ENCODE data around the gene RSBN1. TPM values are rescaled to one million over a fixed set of nuclear protein-coding genes. Genes with fewer than 3 reads are reported as not detected.

RSBN1 gene
- total RNA-seq, 1 experiment from 2014 or later, result 10.7 TPM

GRCh38 chr1:113800487-113800886 is 11.8 kb downstream of the RSBN1 start:
- CTCF ChIA-PET, result no interaction called here
- Histone ChIP-seq H3K4me3 (ENCODE audit: low read depth in 2 of 2, low read length in 2 of 2) (no peak overlapping the region), H3K9me3 (ENCODE audit: control insufficient read depth, insufficient read depth, low read depth, low read length) (no peaks in the 10 kb centered on the region), H3K4me1 (ENCODE audit: control insufficient read depth, insufficient read depth, low read length) (peaks cover 9% of the 10 kb centered on the region), H3K27ac (ENCODE audit: low read length) (no peak overlapping the region), H3K27me3 (ENCODE audit: control insufficient read depth, insufficient read depth, low read length) (no peaks in the 10 kb centered on the region), H3K36me3 (ENCODE audit: control insufficient read depth, insufficient read depth, low read length) (peaks cover 5% of the 10 kb centered on the region)
- no peak for TF ChIP-seq TCF7L2 (IDR thresholded peaks at IDR 0.05; ENCODE audit: low read depth, low read length)
- no peak for TF ChIP-seq POLR2AphosphoS5 (IDR thresholded peaks at IDR 0.05; ENCODE audit: low read depth, low read length)
- TF ChIP-seq, protein P1, sequence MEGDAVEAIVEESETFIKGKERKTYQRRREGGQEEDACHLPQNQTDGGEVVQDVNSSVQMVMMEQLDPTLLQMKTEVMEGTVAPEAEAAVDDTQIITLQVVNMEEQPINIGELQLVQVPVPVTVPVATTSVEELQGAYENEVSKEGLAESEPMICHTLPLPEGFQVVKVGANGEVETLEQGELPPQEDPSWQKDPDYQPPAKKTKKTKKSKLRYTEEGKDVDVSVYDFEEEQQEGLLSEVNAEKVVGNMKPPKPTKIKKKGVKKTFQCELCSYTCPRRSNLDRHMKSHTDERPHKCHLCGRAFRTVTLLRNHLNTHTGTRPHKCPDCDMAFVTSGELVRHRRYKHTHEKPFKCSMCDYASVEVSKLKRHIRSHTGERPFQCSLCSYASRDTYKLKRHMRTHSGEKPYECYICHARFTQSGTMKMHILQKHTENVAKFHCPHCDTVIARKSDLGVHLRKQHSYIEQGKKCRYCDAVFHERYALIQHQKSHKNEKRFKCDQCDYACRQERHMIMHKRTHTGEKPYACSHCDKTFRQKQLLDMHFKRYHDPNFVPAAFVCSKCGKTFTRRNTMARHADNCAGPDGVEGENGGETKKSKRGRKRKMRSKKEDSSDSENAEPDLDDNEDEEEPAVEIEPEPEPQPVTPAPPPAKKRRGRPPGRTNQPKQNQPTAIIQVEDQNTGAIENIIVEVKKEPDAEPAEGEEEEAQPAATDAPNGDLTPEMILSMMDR (IDR thresholded peaks at IDR 0.05), result no peak
- no peak for TF ChIP-seq SIN3A (IDR thresholded peaks at IDR 0.05; ENCODE audit: borderline replicate concordance, insufficient read depth, low read depth, low read length)
- TF ChIP-seq REST (IDR thresholded peaks at IDR 0.05; ENCODE audit: insufficient read depth in 1 of 2, low read depth in 2 of 2, low read length in 1 of 2), result no peak
- in situ Hi-C loops (cut with HindIII; ENCODE audit: low pct_unique_long_range_greater_than_20kb, low sequenced_read_pairs) (no loop called here), intact Hi-C loops (cut with micrococcal nuclease; ENCODE audit: unreplicated experiment) (no loop called here)
- no TSS peak for BruUV-seq (replicated peaks)
- POLR2A ChIA-PET, result no interaction called here
- DNase-seq (ENCODE audit: low read depth, low spot score), result no peak
- ATAC-seq, result no peak

DNA sequence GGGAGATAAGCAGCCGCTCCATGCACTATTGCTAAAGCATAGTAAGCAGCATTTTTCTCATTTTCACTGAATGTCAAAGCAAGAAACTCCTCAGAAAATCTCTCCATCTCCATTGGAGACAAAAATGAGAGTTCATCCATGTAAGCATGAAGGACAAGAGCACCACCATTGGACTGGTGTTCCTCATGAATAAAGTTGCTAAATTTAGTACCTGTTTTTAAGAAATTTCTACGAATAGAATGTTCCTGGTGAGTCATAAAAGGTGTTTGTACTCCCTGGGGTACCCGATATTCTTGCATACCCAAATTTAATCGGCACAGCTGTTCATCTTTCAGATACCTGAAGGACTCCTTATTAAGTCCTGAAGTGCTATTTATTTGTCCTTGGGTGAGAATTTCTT is 14.8 kb downstream of the RSBN1 start:
- H3K4me3 ChIP-seq (ENCODE audit: low read depth in 2 of 2, low read length in 2 of 2), result no peak overlapping the region
- H3K9me3 ChIP-seq (ENCODE audit: control insufficient read depth, insufficient read depth, low read depth, low read length), result no peaks in the 10 kb centered on the region
- H3K4me1 ChIP-seq (ENCODE audit: control insufficient read depth, insufficient read depth, low read length), result no peaks in the 10 kb centered on the region
- H3K27me3 ChIP-seq (ENCODE audit: control insufficient read depth, insufficient read depth, low read length), result no peaks in the 10 kb centered on the region
- intact Hi-C loops (cut with micrococcal nuclease; ENCODE audit: unreplicated experiment) (no loop called here), in situ Hi-C loops (cut with HindIII; ENCODE audit: low pct_unique_long_range_greater_than_20kb, low sequenced_read_pairs) (no loop called here)
- TF ChIP-seq REST (IDR thresholded peaks at IDR 0.05; ENCODE audit: insufficient read depth in 1 of 2, low read depth in 2 of 2, low read length in 1 of 2) (no peak), SIN3A (IDR thresholded peaks at IDR 0.05; ENCODE audit: borderline replicate concordance, insufficient read depth, low read depth, low read length) (no peak), TCF7L2 (IDR thresholded peaks at IDR 0.05; ENCODE audit: low read depth, low read length) (no peak), POLR2AphosphoS5 (IDR thresholded peaks at IDR 0.05; ENCODE audit: low read depth, low read length) (no peak)
- TF ChIP-seq, protein P1 (IDR thresholded peaks at IDR 0.05), result no peak
- no peak for DNase-seq (ENCODE audit: low read depth, low spot score)
- POLR2A ChIA-PET, result no interaction called here
- no TSS peak for BruUV-seq (replicated peaks)
- ATAC-seq, result no peak
- CTCF ChIA-PET, result no interaction called here
- peaks cover 5% of the 10 kb centered on the region for H3K36me3 ChIP-seq (ENCODE audit: control insufficient read depth, insufficient read depth, low read length)
- no peak overlapping the region for H3K27ac ChIP-seq (ENCODE audit: low read length)
